ENCODE results near the gene KIF1C.

KIF1C gene

GRCh38 chr17:4997302-4998026 is at the start of gene KIF1C, which contains the start of gene INCA1:
KIF1C (plus strand) TSS chr17:4997950; CDS start chr17:5000247, 2,297 bp downstream.
INCA1 (minus strand) TSS chr17:4997522; CDS start chr17:4994437, 3,085 bp downstream.
- DNase-seq (ENCODE audit: low read depth), result peak; percentile 72

GRCh38 chr17:4948166-4948930 is 49.4 kb upstream of the KIF1C start, which contains the start of gene PFN1:
PFN1 (minus strand) TSS chr17:4948530; CDS start chr17:4948394, 136 bp downstream.
- peak; percentile 81 for DNase-seq (ENCODE audit: low read depth)

- DNase-seq (ENCODE audit: low read depth), result no peak
These were observed 48.8 kb upstream of the KIF1C start for GRCh38 chr17:4948931-4949320.

GRCh38 chr17:4949321-4950074 is 48.3 kb upstream of the KIF1C start:
- no peak for DNase-seq (ENCODE audit: low read depth)

- no peak for DNase-seq (ENCODE audit: low read depth)
These were observed 47.5 kb upstream of the KIF1C start for GRCh38 chr17:4950075-4950745.

GRCh38 chr17:4950746-4951204 is 47.0 kb upstream of the KIF1C start, which contains the start of gene ENO3:
ENO3 (plus strand) TSS chr17:4951119; CDS start chr17:4951830, 711 bp downstream.
- DNase-seq (ENCODE audit: low read depth), result no peak

GRCh38 chr17:4951486-4951885 is 46.3 kb upstream of the KIF1C start:
- no peak for DNase-seq (ENCODE audit: low read depth)

- DNase-seq (ENCODE audit: low read depth), result no peak
These were observed 44.2 kb upstream of the KIF1C start for GRCh38 chr17:4953451-4953961.

- DNase-seq (ENCODE audit: low read depth), result no peak
These were observed 42.7 kb upstream of the KIF1C start for GRCh38 chr17:4955091-4955490.

GRCh38 chr17:4956493-4957061 is 41.2 kb upstream of the KIF1C start:
- DNase-seq (ENCODE audit: low read depth), result no peak

- no peak for DNase-seq (ENCODE audit: low read depth)
These were observed 39.6 kb upstream of the KIF1C start for GRCh38 chr17:4958102-4958501.

- DNase-seq (ENCODE audit: low read depth), result no peak
These were observed 38.3 kb upstream of the KIF1C start for GRCh38 chr17:4959261-4959965.

- DNase-seq (ENCODE audit: low read depth), result no peak
These were observed 37.3 kb upstream of the KIF1C start for GRCh38 chr17:4960279-4960922.

- no peak for DNase-seq (ENCODE audit: low read depth)
These were observed 32.3 kb upstream of the KIF1C start for GRCh38 chr17:4965311-4965986.

- DNase-seq (ENCODE audit: low read depth), result peak; percentile 80
These were observed 30.8 kb upstream of the KIF1C start for GRCh38 chr17:4966844-4967538.

GRCh38 chr17:4967539-4968485 is 29.9 kb upstream of the KIF1C start, which contains the start of gene SPAG7:
SPAG7 (minus strand) TSS chr17:4967817; CDS start chr17:4967804, 13 bp downstream.
- DNase-seq (ENCODE audit: low read depth), result peak; percentile 82

GRCh38 chr17:4968486-4969046 is 29.2 kb upstream of the KIF1C start:
- DNase-seq (ENCODE audit: low read depth), result no peak
